AG10803 (cell line): ENCODE results near the gene ATP9A.
"Not testable (repeated sequence)": the region's sequence is repeated elsewhere in the genome, so short reads cannot be mapped to it uniquely, and the experiment has no call there.

ENCODE experiments used
- DNase-seq: peaks from one replicate; pipeline ENCODE4 v3.0.0; 2010; ENCODE audit warnings: low read depth
- H3K4me3 ChIP-seq: 2 replicates; pipeline ENCODE4 v1.5.1; 2011; ENCODE audit warnings: mild to moderate bottlenecking, low read length, control low read depth
- TF ChIP-seq, protein P1 (sequence below): conservative IDR thresholded peaks from 2 replicates; pipeline ENCODE4 v1.5.1; 2011; ENCODE audit warnings: mild to moderate bottlenecking, low read length, control low read depth, inconsistent platforms

The ATP9A gene

DNA sequence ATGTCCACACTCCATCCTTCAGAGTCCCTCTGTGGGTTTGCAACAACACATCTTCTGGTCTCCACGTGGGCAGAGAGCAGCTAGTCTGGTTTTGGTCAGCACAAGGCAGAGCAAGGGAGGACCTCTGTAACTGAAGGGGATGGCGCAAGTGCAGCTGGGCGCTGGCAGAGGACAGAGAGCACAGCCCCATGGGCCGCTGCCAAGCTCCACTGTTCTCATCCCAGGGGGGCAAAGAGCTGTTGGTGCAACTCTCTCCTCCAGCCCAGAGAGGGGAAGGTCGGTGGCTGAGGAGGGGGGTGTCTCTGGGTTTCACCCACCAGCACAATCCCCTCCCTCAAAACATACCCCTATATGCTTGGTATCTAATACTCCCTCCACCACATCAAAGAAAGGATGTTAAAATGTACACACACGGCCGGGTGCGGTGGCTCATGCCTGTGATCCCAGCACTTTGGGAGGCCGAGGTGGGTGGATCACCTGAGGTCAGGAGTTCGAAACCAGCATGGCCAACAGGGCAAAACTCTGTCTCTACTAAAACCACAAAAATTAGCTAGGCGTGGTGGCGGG is 9.1 kb downstream of the ATP9A start:
- H3K4me3 ChIP-seq: no peak overlapping the region
- TF ChIP-seq, protein P1, sequence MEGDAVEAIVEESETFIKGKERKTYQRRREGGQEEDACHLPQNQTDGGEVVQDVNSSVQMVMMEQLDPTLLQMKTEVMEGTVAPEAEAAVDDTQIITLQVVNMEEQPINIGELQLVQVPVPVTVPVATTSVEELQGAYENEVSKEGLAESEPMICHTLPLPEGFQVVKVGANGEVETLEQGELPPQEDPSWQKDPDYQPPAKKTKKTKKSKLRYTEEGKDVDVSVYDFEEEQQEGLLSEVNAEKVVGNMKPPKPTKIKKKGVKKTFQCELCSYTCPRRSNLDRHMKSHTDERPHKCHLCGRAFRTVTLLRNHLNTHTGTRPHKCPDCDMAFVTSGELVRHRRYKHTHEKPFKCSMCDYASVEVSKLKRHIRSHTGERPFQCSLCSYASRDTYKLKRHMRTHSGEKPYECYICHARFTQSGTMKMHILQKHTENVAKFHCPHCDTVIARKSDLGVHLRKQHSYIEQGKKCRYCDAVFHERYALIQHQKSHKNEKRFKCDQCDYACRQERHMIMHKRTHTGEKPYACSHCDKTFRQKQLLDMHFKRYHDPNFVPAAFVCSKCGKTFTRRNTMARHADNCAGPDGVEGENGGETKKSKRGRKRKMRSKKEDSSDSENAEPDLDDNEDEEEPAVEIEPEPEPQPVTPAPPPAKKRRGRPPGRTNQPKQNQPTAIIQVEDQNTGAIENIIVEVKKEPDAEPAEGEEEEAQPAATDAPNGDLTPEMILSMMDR: no peak
- peak; percentile 54 for DNase-seq

DNA sequence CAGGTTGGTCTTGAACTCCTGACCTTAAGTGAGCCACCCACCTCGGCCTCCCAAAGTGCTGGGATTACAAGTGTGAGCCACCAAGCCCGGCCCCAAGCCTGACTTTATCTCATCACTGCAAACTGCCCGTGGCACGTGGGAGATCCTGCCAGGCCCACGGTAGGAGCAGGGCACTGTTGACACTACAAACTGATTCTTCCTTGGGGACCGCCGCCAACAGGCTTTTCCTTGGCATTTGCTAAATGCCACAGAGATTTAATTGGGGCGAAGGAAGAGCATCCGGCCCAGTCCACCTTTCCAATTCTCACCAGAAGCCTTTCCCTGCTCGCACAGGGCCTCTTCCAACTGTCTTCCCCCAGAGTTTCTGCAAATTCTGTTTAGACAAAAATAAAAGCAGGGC is 11.0 kb downstream of the ATP9A start:
- no peak overlapping the region for H3K4me3 ChIP-seq
- DNase-seq: no peak
- TF ChIP-seq, protein P1: no peak

DNA sequence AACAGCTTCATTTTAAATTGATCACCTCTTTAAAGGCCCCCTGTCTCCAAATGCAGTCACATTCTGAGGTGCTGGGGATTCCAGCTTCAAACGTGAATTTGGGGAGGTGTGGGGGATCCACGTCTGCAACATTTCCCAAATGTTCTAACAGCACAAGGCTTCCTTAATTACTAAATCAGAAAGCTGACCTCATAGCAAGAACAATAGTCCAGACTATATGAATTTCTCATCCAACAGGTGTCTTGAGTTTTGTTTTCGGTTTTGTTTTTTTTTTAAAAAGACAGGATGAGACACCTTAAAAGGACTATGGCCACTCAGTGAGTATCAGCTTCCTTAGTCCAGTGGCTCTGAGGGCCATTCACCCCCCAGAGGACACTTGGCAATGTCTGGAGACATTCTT is 11.5 kb downstream of the ATP9A start:
- no peak for DNase-seq
- TF ChIP-seq, protein P1: no peak
- H3K4me3 ChIP-seq: no peak overlapping the region

DNA sequence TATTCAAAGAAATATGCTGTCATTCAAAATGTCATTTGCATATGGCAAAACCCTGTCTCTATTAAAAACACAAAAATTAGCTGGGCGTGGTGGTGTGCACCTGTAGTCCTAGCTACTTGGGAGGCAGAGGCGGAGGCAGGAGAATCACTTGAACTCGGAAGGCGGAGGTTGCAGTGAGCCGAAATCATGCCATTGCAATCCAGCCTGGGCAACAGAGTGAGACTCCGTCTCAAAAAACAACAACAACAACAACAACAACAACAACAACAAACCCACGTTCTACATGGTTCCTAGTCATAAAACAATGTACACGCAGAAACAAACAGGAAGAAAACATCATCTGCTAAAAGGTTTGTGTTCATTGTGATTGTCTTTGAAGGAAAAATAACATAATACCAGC is 15.0 kb downstream of the ATP9A start:
- DNase-seq, H3K4me3 ChIP-seq: not testable (repeated sequence)

DNA sequence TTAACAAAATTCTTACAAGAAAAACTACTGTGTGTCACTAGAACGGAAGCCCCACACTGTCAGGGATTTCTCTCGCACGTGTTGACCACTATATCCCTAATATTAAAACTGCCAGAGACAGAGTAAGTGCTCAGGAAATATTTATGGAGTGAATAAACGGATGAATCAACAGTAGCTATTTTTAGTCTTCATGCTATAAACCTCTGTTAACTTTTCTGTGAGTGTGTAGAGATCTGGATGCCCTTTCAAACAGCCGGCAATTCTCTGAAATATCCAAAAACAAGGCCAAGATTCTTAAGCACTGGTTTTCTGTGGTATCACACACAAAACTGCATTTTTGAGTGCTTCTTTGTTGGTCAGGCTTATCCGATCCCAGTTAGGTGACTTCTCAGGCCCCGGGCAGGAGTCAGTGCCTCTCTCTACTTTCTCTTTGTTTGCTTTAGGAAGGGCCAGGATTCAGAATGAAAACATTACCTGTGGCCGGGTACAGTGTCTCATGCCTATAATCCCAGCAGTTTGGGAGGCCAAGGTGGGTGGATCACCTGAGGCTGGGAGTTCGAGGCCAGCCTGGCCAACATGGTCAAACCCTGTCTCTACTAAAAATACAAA is 15.7 kb downstream of the ATP9A start:
- TF ChIP-seq, protein P1: no peak
- peak; percentile 92 for DNase-seq
- H3K4me3 ChIP-seq: peak overlapping the region; percentile 39

DNA sequence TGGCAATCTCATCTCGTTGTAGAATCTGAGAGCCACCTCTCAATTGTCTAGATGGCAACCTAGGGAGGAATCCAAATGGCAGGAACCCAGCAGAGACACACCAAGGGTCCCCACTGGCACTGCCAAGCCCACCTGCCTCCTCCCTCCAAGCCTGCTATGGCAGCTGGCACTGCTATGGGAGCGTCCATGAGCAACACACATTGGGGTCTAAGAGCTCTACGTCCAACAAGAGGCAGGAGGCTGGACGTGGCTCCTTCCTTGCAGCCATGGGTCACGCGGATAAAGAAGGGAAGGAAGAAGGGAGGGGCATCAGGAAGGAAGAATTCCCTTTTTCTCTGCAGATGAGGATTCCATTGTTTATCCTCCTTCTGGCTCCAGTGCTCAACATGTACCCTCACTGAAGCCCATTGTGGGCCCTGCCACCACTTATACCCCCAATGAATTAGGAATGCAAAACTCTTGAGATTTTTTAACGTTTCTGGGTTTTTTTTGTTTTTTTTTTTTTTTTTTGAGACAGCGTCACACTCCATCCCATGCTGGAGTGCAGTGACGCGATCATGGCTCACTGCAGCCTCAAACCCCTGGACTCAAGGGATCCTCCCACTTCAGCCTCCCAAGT is 17.3 kb downstream of the ATP9A start:
- DNase-seq: no peak
- no peak overlapping the region for H3K4me3 ChIP-seq
- TF ChIP-seq, protein P1: no peak

DNA sequence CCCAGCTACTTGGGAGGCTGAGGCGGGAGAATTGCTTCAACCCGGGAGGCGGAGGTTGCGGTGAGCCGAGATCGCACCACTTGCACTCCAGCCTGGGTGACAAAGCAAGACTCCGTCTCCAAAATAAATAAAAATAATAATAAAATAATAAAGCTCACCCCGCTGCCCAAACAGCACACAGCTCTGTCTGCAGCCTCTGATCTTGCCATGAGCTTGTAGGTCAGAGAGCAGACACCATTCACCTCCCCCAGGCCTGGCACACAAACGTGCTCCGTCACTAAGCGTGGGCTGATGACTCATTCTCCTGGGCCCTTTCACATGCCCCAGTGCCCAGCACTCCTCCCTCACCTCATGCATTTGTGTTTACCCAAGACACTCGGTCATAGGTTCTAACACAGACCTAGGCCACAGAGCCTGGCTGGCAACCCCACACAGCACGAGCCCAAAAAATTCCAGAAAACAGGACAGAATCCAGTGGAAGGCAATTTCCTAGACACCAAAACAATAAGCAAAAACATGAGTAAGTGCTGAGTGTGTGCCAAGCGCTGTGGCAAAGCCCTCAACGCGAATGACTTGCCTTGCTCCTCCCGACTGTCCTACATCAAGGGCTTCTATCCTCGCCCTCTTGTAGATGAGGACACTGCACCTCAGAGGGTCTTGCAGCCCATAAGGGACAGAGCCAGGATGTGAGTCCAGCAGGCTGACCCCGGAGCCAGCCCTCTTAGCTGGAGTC is 18.0 kb downstream of the ATP9A start:
- DNase-seq: peak; percentile 94
- TF ChIP-seq, protein P1: no peak
- no peak overlapping the region for H3K4me3 ChIP-seq
